Esophagus muscularis mucosa (tissue), 3 donors: ENCODE measurements around the gene TSEN54.

Experiments used
- POLR2A ChIP-seq: fragments of 450-650 bp; IDR thresholded peaks from one replicate; pipeline ENCODE4 v1.6.1; 2017; ENCODE audit warnings: antibody characterized with exemption, moderate library complexity, mild to moderate bottlenecking, low read depth
- POLR2AphosphoS5 ChIP-seq, 2 donors: sonication (generic); formaldehyde crosslinking; IDR thresholded peaks; one replicate each; pipeline ENCODE4 v1.6.1; 2017; ENCODE audit warnings: antibody characterized with exemption in 2 of 2
- TF ChIP-seq, protein P1 (sequence below), 3 experiments: fragments of 200-600 bp in 2 of 3; fragments of 450-650 bp in 1 of 3; sonication (generic) in 2 of 3; IDR thresholded peaks; one replicate each; pipeline ENCODE4 v1.5.1; 2017 to 2019; ENCODE audit warnings: antibody characterized with exemption in 3 of 3, mild to moderate bottlenecking in 2 of 3, moderate library complexity in 1 of 3

DNA sequence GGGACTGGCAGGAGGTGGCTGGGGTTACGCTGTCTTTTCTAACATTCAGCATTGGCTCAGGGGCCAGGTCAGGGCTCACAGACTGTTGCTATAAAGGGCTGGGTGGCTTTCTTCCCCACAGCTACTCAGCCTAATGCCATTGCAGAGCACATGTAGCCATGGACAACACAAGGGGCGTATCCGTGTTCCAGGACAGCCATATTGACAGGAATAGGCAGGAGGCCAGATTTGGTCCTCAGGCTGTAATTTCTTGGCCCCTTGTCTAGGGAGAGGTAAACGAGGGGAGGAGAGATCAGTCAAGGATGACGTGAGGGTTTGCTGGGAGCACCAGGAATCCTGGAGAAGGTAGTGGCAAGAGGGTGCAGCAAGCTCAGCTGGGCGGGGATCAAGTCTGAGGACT lies 50.1 kb downstream of the TSEN54 start:
- TF ChIP-seq POLR2A: no peak
- TF ChIP-seq, protein P1, sequence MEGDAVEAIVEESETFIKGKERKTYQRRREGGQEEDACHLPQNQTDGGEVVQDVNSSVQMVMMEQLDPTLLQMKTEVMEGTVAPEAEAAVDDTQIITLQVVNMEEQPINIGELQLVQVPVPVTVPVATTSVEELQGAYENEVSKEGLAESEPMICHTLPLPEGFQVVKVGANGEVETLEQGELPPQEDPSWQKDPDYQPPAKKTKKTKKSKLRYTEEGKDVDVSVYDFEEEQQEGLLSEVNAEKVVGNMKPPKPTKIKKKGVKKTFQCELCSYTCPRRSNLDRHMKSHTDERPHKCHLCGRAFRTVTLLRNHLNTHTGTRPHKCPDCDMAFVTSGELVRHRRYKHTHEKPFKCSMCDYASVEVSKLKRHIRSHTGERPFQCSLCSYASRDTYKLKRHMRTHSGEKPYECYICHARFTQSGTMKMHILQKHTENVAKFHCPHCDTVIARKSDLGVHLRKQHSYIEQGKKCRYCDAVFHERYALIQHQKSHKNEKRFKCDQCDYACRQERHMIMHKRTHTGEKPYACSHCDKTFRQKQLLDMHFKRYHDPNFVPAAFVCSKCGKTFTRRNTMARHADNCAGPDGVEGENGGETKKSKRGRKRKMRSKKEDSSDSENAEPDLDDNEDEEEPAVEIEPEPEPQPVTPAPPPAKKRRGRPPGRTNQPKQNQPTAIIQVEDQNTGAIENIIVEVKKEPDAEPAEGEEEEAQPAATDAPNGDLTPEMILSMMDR (IDR thresholded peaks at IDR 0.05): no peak
- no peak for TF ChIP-seq POLR2AphosphoS5 (IDR thresholded peaks at IDR 0.05)
